ENCODE measurements around the gene GSTT2. TPM values are rescaled to one million over a fixed set of nuclear protein-coding genes. Genes with fewer than 3 reads are reported as not detected.
"Not testable (repeated sequence)": the region's sequence is repeated elsewhere in the genome, so short reads cannot be mapped to it uniquely, and the experiment has no call there.

Gene GSTT2
- total RNA-seq (not detected), total RNA-seq (0 to 0.05 (median 0) reads per million in 29 experiments)
- total RNA-seq (2013), result not detected

GRCh38 chr22:23979557-23980240, at the start of gene GSTT2:
Gene GSTT2, plus strand, starts transcription at chr22:23980134.
- H3K36me3 ChIP-seq (ENCODE audit: control insufficient read depth in 2 of 2, extremely low read depth in 1 of 2, insufficient read depth in 1 of 2, low read length in 1 of 2); H3K4me3 Mint-ChIP-seq; H3K27ac ChIP-seq (ENCODE audit: low read length); H3K9me3 ChIP-seq; H3K36me3 Mint-ChIP-seq; H3K9me3 Mint-ChIP-seq; POLR2A ChIA-PET; DNase-seq; H3K27me3 Mint-ChIP-seq; H3K27me3 ChIP-seq (replicated peaks in 1 of 2; ENCODE audit: control insufficient read depth in 2 of 2, extremely low read depth in 1 of 2, insufficient read depth in 2 of 2, low read length in 1 of 2); H3K4me1 Mint-ChIP-seq; H3K4me1 ChIP-seq (ENCODE audit: control insufficient read depth in 1 of 2, extremely low read depth in 1 of 2, insufficient read depth in 2 of 2, low read length in 2 of 2); CTCF ChIA-PET; ATAC-seq (replicated peaks in 1 of 4); H3K27ac Mint-ChIP-seq; H3K4me3 ChIP-seq (ENCODE audit: control insufficient read depth in 1 of 2, extremely low read depth in 1 of 2, low read length in 1 of 2): not testable (repeated sequence)
- no CpG with 5 or more reads among the region's 41 CpGs for WGBS (ENCODE audit: insufficient coverage)

DNA sequence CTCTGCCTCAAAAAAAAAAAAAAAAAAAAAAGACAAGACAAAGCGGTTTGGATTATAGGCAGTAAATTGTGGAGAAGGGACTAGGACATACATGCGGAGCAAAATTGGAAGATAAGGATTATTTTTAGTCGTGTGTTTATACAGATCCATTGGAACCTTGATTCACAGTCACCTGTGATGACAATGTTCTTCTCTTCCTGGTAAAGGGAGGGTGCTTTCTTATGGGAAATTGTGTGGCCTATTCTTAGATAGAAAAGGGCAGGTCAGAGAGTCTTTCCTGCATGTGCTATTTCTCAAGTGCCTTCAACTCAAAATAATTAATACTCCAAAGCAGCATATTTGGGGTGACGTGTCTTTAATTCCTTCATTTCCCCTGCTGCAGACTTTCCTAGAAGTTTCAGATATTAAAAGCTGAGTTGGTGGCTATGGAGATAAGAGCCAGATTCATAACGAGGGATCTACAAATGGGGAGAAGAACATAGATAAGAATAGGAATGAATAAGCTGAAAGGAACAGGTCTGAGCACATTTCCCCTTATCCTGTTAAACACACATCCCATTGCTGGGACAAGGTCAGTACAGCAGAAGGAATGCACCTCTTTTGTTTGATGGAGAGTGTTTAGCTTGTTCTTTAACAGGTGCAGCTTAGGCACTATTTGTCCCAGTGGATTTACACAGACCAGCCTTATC, 41.5 kb upstream of the GSTT2 start:
- H3K36me3 ChIP-seq (ENCODE audit: control insufficient read depth in 2 of 2, extremely low read depth in 1 of 2, insufficient read depth in 1 of 2, low read length in 1 of 2), result no peaks in the 10 kb centered on the region
- no peak overlapping the region for H3K27ac Mint-ChIP-seq
- H3K4me3 Mint-ChIP-seq, result no peak overlapping the region
- 96% methylated on average over 3 of the region's 5 CpGs for WGBS (ENCODE audit: insufficient coverage)
- no peak overlapping the region for H3K27ac ChIP-seq (ENCODE audit: low read length)
- no peak for ATAC-seq (replicated peaks in 1 of 4)
- no peak overlapping the region for H3K4me3 ChIP-seq (ENCODE audit: control insufficient read depth in 1 of 2, extremely low read depth in 1 of 2, low read length in 1 of 2)
- DNase-seq, result no peak
- ChIA-PET CTCF (no interaction called here), POLR2A (no interaction called here)
- H3K9me3 Mint-ChIP-seq, result no peaks in the 10 kb centered on the region
- no peaks in the 10 kb centered on the region for H3K9me3 ChIP-seq
- no peaks in the 10 kb centered on the region for H3K36me3 Mint-ChIP-seq
- H3K4me1 Mint-ChIP-seq, result peaks cover 0 to 4% (median 0%) of the 10 kb centered on the region in 3 donors
- H3K27me3 Mint-ChIP-seq, result peaks cover 3 to 4% of the 10 kb centered on the region in 2 donors
- peaks cover 0 to 2% of the 10 kb centered on the region in 2 experiments for H3K27me3 ChIP-seq (replicated peaks in 1 of 2; ENCODE audit: control insufficient read depth in 2 of 2, extremely low read depth in 1 of 2, insufficient read depth in 2 of 2, low read length in 1 of 2)
- H3K4me1 ChIP-seq (ENCODE audit: control insufficient read depth in 1 of 2, extremely low read depth in 1 of 2, insufficient read depth in 2 of 2, low read length in 2 of 2), result no peaks in the 10 kb centered on the region

DNA sequence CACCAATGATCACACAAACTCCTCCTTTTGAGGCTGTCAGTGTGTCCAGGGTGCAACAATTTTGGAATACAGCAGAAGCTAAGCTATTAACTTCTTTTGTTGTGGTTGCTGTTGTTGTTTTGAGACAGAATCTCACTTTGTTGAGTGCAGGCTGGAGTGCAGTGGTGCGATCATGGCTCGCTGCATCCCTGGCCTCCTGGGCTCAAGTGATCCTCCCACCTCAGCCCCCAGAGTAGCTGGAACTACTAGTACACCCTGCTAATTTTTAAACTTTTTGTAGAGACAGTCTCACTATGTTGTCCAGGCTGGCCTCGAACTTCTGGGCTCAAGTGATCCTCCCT, 40.9 kb upstream of the GSTT2 start:
- Histone ChIP-seq H3K4me1 (ENCODE audit: control insufficient read depth in 1 of 2, extremely low read depth in 1 of 2, insufficient read depth in 2 of 2, low read length in 2 of 2) (no peaks in the 10 kb centered on the region), H3K4me3 (ENCODE audit: control insufficient read depth in 1 of 2, extremely low read depth in 1 of 2, low read length in 1 of 2) (no peak overlapping the region), H3K27me3 (replicated peaks in 1 of 2; ENCODE audit: control insufficient read depth in 2 of 2, extremely low read depth in 1 of 2, insufficient read depth in 2 of 2, low read length in 1 of 2) (peaks cover 0 to 2% of the 10 kb centered on the region in 2 experiments), H3K27ac (ENCODE audit: low read length) (no peak overlapping the region), H3K36me3 (ENCODE audit: control insufficient read depth in 2 of 2, extremely low read depth in 1 of 2, insufficient read depth in 1 of 2, low read length in 1 of 2) (no peaks in the 10 kb centered on the region), H3K9me3 (no peaks in the 10 kb centered on the region)
- 48% methylated on average over 3 of the region's 3 CpGs for WGBS (ENCODE audit: insufficient coverage)
- ChIA-PET POLR2A (no interaction called here), CTCF (no interaction called here)
- no peak overlapping the region for H3K4me3 Mint-ChIP-seq
- H3K27me3 Mint-ChIP-seq, result peaks cover 3 to 4% of the 10 kb centered on the region in 2 donors
- no peak for ATAC-seq (replicated peaks in 1 of 4)
- DNase-seq, result no peak
- no peak overlapping the region for H3K27ac Mint-ChIP-seq
- no peaks in the 10 kb centered on the region for H3K36me3 Mint-ChIP-seq
- peaks cover 0 to 4% (median 0%) of the 10 kb centered on the region in 3 donors for H3K4me1 Mint-ChIP-seq
- no peaks in the 10 kb centered on the region for H3K9me3 Mint-ChIP-seq

- no CpG with 5 or more reads among the region's 14 CpGs for WGBS (ENCODE audit: insufficient coverage)
- H3K4me1 Mint-ChIP-seq; H3K27me3 ChIP-seq (replicated peaks in 1 of 2; ENCODE audit: control insufficient read depth in 2 of 2, extremely low read depth in 1 of 2, insufficient read depth in 2 of 2, low read length in 1 of 2); H3K4me1 ChIP-seq (ENCODE audit: control insufficient read depth in 1 of 2, extremely low read depth in 1 of 2, insufficient read depth in 2 of 2, low read length in 2 of 2); H3K27me3 Mint-ChIP-seq; H3K9me3 ChIP-seq; H3K4me3 Mint-ChIP-seq; H3K9me3 Mint-ChIP-seq; POLR2A ChIA-PET; H3K4me3 ChIP-seq (ENCODE audit: control insufficient read depth in 1 of 2, extremely low read depth in 1 of 2, low read length in 1 of 2); ATAC-seq (replicated peaks in 1 of 4); H3K36me3 ChIP-seq (ENCODE audit: control insufficient read depth in 2 of 2, extremely low read depth in 1 of 2, insufficient read depth in 1 of 2, low read length in 1 of 2); H3K27ac ChIP-seq (ENCODE audit: low read length); H3K36me3 Mint-ChIP-seq; H3K27ac Mint-ChIP-seq; DNase-seq; CTCF ChIA-PET: not testable (repeated sequence)
Measured at GRCh38 chr22:23940166-23940565, 39.8 kb upstream of the GSTT2 start.

DNA sequence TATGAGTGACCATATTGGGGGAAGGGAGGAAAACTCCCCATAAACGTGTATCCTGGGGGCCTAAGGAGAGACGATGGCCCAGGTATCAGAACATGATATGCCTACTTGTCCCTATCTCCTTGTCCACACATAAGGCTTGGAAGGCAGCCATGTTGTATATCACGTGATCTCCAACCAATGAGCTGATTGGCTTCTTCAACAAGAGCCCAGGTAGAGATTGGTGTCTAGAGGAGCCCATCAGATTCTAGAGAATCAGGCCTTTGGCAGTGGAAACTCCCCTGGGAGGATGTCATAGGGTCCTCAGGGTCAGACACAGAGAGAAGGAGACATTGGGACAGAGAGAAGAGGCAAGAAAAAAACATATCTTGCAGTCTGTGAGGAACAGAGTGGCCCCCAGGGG, 32.5 kb upstream of the GSTT2 start:
- H3K4me3 Mint-ChIP-seq; H3K27me3 ChIP-seq (replicated peaks in 1 of 2; ENCODE audit: control insufficient read depth in 2 of 2, extremely low read depth in 1 of 2, insufficient read depth in 2 of 2, low read length in 1 of 2); H3K27ac Mint-ChIP-seq; POLR2A ChIA-PET; H3K4me3 ChIP-seq (ENCODE audit: control insufficient read depth in 1 of 2, extremely low read depth in 1 of 2, low read length in 1 of 2); H3K27ac ChIP-seq (ENCODE audit: low read length); H3K9me3 ChIP-seq; H3K27me3 Mint-ChIP-seq; DNase-seq; H3K4me1 ChIP-seq (ENCODE audit: control insufficient read depth in 1 of 2, extremely low read depth in 1 of 2, insufficient read depth in 2 of 2, low read length in 2 of 2); CTCF ChIA-PET; H3K36me3 Mint-ChIP-seq; H3K36me3 ChIP-seq (ENCODE audit: control insufficient read depth in 2 of 2, extremely low read depth in 1 of 2, insufficient read depth in 1 of 2, low read length in 1 of 2); H3K4me1 Mint-ChIP-seq; H3K9me3 Mint-ChIP-seq; ATAC-seq (replicated peaks in 1 of 4): not testable (repeated sequence)
- no CpG with 5 or more reads among the region's 3 CpGs for WGBS (ENCODE audit: insufficient coverage)

- WGBS (ENCODE audit: insufficient coverage), result 93% methylated on average over 3 of the region's 18 CpGs
- H3K4me1 Mint-ChIP-seq; H3K9me3 Mint-ChIP-seq; POLR2A ChIA-PET; H3K27ac ChIP-seq (ENCODE audit: low read length); H3K9me3 ChIP-seq; H3K27me3 ChIP-seq (replicated peaks in 1 of 2; ENCODE audit: control insufficient read depth in 2 of 2, extremely low read depth in 1 of 2, insufficient read depth in 2 of 2, low read length in 1 of 2); H3K36me3 Mint-ChIP-seq; ATAC-seq (replicated peaks in 1 of 4); H3K4me1 ChIP-seq (ENCODE audit: control insufficient read depth in 1 of 2, extremely low read depth in 1 of 2, insufficient read depth in 2 of 2, low read length in 2 of 2); H3K4me3 ChIP-seq (ENCODE audit: control insufficient read depth in 1 of 2, extremely low read depth in 1 of 2, low read length in 1 of 2); H3K27me3 Mint-ChIP-seq; H3K27ac Mint-ChIP-seq; DNase-seq; CTCF ChIA-PET; H3K36me3 ChIP-seq (ENCODE audit: control insufficient read depth in 2 of 2, extremely low read depth in 1 of 2, insufficient read depth in 1 of 2, low read length in 1 of 2); H3K4me3 Mint-ChIP-seq: not testable (repeated sequence)
Measured at GRCh38 chr22:23949764-23950163, 30.2 kb upstream of the GSTT2 start.

GRCh38 chr22:23951383-23951782, 28.6 kb upstream of the GSTT2 start:
- H3K9me3 ChIP-seq; H3K27ac ChIP-seq (ENCODE audit: low read length); H3K4me3 Mint-ChIP-seq; H3K9me3 Mint-ChIP-seq; H3K36me3 ChIP-seq (ENCODE audit: control insufficient read depth in 2 of 2, extremely low read depth in 1 of 2, insufficient read depth in 1 of 2, low read length in 1 of 2); H3K27me3 Mint-ChIP-seq; CTCF ChIA-PET; H3K4me1 ChIP-seq (ENCODE audit: control insufficient read depth in 1 of 2, extremely low read depth in 1 of 2, insufficient read depth in 2 of 2, low read length in 2 of 2); ATAC-seq (replicated peaks in 1 of 4); H3K4me1 Mint-ChIP-seq; POLR2A ChIA-PET; H3K4me3 ChIP-seq (ENCODE audit: control insufficient read depth in 1 of 2, extremely low read depth in 1 of 2, low read length in 1 of 2); DNase-seq; H3K27ac Mint-ChIP-seq; H3K27me3 ChIP-seq (replicated peaks in 1 of 2; ENCODE audit: control insufficient read depth in 2 of 2, extremely low read depth in 1 of 2, insufficient read depth in 2 of 2, low read length in 1 of 2); H3K36me3 Mint-ChIP-seq: not testable (repeated sequence)
- no CpG with 5 or more reads among the region's 2 CpGs for WGBS (ENCODE audit: insufficient coverage)
